NK-92 (cell line): ENCODE results near the gene RIMKLB.
"Not testable (repeated sequence)": the region's sequence is repeated elsewhere in the genome, so short reads cannot be mapped to it uniquely, and the experiment has no call there.

Experiments
- DNase-seq: peaks from one replicate; lab custom pipeline; 2025; ENCODE audit not compliant: unreplicated experiment; lab: John Stamatoyannopoulos, UW

RIMKLB gene

DNA sequence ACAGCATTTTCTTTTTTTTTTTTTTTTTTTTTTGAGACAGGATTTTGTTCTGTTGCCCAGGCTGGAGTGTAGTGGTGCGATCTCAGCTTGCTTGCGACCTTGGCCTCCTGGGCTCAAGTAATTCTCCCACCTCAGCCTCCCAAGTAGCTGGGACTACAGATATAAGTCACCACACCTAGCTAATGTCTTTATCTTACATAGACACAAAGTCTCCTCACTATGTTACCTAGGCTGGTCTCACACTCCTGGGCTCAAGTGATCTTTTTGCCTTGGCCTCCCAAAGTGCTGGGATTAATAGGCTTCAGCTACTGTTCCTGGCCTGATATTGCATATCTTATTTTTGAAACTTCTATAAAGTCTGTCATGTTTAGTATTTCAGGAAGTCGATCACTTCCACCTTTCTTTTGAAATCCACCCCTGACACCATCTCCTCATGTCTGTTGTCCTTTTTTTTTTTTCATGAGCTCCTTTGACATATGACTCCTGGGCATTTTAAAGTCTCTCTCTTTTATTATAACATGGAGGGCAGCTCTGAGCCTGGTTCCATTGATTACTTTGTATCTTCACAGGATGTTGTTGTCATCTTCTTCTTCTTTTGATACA lies 118.8 kb downstream of the RIMKLB start:
- DNase-seq, result no peak

- no peak for DNase-seq
Observed at GRCh38 chr12:8817856-8818255, 120.1 kb downstream of the RIMKLB start.

GRCh38 chr12:8818526-8818925 lies 120.7 kb downstream of the RIMKLB start:
- DNase-seq, result no peak

DNA sequence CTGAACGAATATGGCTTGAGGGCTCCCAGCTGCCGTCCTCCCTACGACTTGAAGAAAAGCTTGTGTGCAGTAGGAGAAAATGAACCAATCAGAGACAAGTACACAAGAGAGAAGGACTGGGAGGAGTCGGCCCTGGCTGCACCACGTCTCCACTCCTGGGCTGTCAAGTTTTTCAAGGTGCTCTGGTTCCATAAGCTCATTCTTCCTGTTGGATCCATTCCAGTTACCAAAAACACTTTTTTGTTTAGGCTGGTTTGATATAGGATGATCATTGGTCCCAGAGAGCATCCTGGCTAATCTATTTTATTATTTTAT lies 121.8 kb downstream of the RIMKLB start:
- no peak for DNase-seq

GRCh38 chr12:8820676-8821407 lies 123.1 kb downstream of the RIMKLB start:
- DNase-seq, result not testable (repeated sequence)

- DNase-seq, result no peak
Observed at GRCh38 chr12:8821591-8821990, 123.8 kb downstream of the RIMKLB start.

DNA sequence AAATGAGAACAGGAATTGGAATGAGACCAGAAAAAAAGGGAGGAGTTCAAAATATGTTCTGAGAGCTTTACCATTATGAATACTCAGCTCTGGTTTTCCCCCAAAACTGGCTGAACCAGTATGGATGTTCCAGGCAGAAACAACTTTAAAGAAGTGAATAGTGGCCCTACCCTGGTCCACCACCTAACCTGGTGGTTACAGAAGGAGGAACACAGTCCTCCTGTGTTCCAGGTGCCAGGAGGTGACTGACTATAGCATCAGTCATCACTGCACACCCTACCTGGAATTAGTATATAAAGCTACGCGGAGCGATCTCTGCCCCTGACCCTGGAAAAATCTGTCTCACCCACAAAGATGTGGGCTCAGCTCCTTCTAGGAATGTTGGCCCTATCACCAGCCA lies 124.5 kb downstream of the RIMKLB start, which contains the start of gene A2ML1:
Gene A2ML1 (plus strand): TSS at position 324 of the 400 bp plus-strand sequence. CDS start 31 bp downstream, at position 355.
- DNase-seq, result no peak

- no peak for DNase-seq
Observed at GRCh38 chr12:8823565-8824300, 125.9 kb downstream of the RIMKLB start.

- no peak for DNase-seq
Observed at GRCh38 chr12:8827551-8828256, 129.9 kb downstream of the RIMKLB start.

GRCh38 chr12:8828257-8829124 lies 130.7 kb downstream of the RIMKLB start:
- DNase-seq, result no peak

GRCh38 chr12:8829125-8829518 lies 131.3 kb downstream of the RIMKLB start:
- DNase-seq, result no peak

- no peak for DNase-seq
Observed at GRCh38 chr12:8829621-8830020, 131.8 kb downstream of the RIMKLB start.

- DNase-seq, result no peak
Observed at GRCh38 chr12:8831116-8831515, 133.3 kb downstream of the RIMKLB start.

DNA sequence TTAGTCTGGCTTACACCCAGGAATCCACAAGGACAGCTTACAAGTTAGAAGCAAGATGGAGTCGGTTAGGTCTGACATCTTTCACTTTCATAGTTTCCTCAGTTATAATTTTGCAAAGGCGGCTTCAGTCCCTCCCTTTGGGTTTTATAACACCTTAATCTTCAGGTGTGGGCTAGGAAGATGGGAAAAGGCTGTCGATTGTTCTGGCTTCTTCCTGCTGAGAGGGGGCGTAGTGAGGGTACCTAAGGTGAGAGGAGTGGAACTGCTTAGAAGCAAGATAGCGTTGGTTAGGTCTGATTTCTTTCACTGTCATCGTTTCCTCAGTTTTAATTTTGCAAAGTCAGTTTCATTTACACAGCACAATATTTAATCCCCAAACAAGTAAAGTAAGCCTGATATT lies 134.7 kb downstream of the RIMKLB start:
- no peak for DNase-seq
